NCI-H1092 treated with DMSO at 0.1 percent for 48 hours (cell line): ENCODE measurements around the gene OTX2.

Source experiments
- DNase-seq: peaks from one replicate; lab custom pipeline; 2025; lab: John Stamatoyannopoulos, UW

Gene OTX2

GRCh38 chr14:56796259-56796658, 14.0 kb downstream of the OTX2 start:
- no peak for DNase-seq

DNA sequence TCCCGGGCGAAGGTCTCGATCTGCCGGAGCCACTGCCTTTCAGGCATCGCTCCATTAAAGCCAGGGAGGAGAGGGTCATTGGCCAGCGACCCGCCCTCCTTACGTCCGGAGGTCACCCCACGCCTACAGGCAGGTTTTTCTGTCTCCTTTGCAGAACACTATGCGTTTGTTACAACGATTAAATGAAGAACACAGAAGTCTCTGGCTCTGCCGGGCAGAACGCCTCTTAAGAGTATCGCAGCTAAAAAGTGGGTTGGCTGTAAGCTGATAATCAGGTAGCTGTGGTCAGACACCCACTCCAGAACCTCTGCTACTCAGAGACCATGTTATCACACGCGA, 15.0 kb downstream of the OTX2 start:
- DNase-seq = no peak

DNA sequence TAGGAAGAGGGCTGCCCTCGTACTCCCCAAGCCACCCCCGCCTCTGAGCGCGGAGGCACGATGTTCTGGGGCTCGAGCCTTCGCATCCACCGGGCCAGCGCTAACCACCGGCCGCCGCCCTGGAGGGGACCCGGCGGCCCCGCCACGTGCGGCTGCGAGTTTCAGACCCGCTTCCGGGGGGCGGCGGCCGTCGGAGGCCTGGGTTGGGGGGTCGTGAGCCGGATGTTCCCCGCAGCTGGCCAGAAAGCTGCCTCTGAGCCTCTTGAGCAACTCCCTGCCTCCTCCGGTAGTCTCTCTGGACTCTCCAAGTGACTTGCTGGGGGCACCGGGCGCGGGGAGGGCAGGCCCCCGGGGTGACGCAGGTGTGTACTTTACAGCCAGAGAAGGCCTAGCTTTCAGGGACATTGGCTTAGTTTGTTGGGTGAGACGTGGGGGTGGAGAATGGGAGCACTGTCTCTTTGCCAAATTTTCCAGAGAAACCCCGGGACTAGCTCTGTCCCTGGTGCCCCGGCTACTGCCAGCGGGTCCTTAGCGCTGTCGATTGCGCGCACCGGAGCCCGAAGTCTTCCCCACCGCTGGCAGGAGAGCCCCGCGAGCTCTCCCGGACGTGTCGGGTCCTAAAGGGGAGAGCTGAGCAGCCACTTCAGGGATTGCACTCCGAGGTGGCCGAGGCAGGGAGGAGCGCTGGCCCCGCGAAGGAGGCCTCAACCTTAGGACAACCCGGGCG, 15.6 kb downstream of the OTX2 start:
- no peak for DNase-seq

DNA sequence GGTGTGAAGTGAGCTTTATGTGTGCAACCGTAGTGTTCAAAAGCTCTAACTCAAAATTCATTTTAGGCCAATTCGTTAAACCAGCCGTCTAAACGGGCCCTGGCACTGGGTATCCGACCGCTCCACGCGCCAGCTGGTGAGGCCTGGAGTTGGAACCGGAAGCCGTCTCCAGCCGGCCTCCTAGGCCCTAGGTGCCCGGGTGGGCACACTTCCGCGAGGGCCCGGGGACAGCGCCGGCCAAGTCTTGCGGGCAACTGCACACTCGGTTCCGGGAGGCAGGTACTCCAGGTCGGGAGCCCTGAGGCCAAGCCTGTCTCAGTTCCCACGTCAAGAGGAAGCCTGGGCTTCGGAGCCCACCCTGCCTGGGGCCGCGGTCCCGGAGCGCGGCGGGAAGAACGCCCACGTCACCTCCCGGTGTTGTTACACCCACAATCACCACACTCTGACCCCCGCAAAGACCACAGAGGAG, 16.2 kb downstream of the OTX2 start:
- DNase-seq = no peak

- no peak for DNase-seq
Measured at GRCh38 chr14:56789955-56790354, 20.3 kb downstream of the OTX2 start.

DNA sequence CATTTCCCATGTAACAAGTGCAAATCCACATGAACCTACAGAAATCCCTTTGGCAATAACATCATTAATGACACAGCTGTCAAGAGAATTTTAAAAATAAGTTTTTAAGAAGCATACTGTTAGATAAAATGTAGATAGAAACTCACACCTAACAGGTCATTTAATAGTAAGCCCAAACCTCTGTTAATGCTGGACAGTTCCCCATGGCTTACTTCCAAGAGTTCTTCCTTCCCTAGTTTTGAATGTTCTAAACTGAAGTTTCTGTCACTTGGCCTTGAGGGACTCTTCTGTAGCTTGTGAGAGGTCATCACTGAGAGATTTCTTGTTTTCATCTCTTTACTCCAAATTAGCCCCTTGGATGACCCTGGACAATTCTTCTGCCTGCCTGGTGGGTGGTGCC, 22.7 kb downstream of the OTX2 start:
- no peak for DNase-seq

- DNase-seq = no peak
Measured at GRCh38 chr14:56782711-56783110, 27.6 kb downstream of the OTX2 start.

- DNase-seq = no peak
Measured at GRCh38 chr14:56774503-56774902, 35.8 kb downstream of the OTX2 start.

DNA sequence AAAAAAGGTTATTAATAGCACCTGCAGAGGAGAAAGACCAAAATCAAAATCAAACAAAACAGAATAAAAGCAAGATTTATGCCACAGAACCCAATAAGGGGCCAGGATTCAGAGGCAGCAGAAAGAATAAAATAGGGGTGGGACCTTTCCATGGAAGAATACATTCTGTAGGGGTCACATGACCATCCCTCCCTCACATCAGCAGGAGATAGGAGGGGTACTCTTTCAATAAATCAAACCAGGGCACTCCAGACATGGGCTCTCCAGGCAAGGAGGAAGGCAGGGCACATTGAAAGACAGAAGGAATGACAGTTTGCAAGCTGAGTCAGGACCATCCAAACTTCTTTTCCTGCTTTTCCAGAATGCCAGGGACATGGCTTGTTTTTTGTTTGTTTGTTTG, 39.8 kb downstream of the OTX2 start:
- no peak for DNase-seq

DNA sequence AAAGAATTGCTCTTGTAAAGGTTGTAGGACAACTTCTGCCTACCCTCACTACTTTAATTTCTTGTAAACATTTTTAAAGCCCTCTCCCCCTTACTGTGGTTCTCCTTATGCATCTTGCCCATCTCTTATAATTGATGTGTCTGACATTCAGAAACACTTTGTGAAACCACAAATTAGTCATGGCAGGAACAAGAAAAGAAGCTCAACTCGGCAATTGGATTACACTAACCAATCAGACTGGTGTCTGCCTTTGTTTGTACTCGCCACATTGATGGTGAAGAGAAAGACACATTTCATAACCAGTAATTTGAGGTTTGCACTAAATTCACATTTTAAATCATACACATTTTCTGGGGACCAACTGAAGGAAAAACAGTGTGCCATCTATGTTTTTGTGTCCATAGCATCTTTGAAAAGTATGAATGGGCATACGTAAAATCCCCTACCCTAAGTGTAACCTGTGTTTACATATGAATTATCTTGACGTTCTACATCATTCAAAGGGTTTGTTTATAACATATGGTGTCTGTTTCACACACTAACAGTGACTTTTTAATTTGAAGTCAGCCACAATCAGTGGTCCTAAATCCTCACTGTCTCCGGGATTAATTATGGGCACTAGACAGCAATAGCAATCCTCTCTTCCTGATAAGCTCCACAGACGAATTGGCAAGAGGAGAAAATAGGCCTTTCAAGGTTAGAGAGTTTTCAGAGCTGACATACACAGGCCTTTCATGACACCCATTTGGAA, 49.9 kb downstream of the OTX2 start:
- DNase-seq = no peak

DNA sequence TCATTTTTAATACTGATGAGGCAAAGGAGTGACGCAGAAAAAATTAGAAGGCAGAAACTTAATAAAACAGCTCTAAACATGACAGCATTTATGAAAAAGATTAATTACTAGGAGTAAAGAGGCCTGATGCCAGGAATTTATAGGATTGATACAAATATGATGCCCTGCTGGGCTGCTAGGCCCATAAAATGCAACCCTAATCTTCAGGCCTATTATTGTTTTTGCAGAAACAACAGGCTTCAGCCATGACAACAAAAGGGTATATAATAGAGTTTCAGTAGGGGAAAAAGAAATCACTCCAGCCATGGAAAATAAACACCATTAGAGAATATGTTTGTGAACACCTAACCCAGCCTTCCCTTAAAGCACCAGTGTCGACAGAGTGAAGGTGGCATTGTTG, 50.6 kb downstream of the OTX2 start:
- no peak for DNase-seq

DNA sequence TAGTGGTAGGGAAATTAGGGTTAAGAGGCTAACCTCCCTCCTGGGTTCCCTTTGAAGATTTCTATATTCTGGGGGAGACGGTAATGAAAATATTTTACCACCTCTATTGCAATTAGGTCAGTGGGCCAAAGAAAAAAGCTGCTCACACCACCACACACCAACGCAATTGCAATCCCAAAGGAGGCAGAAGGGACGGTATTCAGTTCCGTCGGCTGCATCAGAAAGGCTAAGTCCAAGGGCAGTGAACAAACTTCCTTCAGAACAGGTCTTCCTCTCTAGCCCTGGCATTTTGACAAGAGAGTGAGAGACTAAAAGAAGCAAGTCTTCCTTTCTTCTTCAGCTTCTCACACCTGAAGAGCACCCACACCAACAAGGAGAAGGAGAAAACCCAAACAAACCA, 51.2 kb downstream of the OTX2 start:
- DNase-seq = no peak

DNA sequence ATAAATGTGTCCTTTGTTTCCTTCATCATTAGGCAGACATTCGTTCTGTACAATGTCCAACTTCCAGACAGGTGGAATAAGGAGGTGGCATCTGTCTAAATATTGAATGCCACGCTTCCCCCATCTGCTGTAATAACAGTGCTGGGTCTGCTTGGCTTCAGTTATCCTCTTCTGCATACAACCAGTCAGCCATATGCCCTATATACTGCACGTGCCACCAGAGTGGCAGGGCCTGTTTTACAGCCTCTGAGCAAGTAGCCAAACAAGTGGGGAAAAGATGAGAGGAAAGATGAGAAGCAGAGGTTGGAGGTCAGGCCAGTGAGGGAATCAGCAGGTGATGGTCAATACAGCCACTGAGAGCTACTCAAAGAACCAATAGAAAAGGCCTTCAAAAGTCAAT, 55.4 kb downstream of the OTX2 start:
- DNase-seq = peak; percentile 11

DNA sequence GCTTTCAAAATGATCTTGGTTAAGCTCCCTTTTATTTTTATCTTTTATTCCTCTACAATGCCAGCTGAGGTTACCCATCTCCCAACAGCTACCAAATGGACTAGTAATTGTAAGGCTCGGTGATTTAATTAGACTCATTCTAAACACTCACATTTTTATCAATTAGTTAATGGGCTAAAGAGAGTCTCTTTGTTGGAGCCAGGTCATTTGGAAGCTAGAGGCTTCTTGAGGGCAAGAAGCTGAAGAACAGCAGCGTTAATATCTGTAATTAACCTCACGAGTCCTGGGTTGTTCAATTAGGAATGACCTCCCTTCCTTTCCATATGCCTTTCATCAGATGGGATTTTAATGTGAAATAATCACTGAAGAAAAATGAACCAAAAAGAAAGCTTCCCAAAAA, 56.9 kb downstream of the OTX2 start:
- no peak for DNase-seq

GRCh38 chr14:56752428-56752827, 57.9 kb downstream of the OTX2 start:
- DNase-seq = no peak

DNA sequence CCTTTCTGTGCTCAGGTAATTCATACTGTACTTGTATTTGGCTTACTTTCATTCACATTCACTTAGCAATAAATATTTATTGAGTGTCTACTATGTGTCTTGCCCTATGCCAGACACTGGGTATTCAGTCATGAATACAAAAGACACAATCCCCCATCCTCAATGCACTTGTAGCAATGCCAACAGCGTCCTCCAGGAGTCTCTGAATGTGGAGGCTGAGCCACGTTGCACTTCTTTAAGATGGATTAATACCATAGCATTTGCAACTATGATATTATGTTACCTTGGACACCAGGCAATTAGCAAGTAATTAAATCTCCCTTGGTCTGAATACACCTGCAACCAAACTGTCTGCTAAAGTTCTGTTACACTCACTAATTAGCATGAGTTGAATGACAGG, 58.8 kb downstream of the OTX2 start:
- DNase-seq = no peak
